Midbrain (tissue), 1 donor: ENCODE results near the gene FHL2.
"Not testable (repeated sequence)": the region's sequence is repeated elsewhere in the genome, so short reads cannot be mapped to it uniquely, and the experiment has no call there.

Experiments used
- DNase-seq: peaks from one replicate; lab custom pipeline; 2025; lab: John Stamatoyannopoulos, UW

The FHL2 gene, protein sequence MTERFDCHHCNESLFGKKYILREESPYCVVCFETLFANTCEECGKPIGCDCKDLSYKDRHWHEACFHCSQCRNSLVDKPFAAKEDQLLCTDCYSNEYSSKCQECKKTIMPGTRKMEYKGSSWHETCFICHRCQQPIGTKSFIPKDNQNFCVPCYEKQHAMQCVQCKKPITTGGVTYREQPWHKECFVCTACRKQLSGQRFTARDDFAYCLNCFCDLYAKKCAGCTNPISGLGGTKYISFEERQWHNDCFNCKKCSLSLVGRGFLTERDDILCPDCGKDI

GRCh38 chr2:105398336-105399206, at the start of gene FHL2:
Gene FHL2 (minus strand): TSS chr2:105399051. CDS start chr2:105386516, 12,535 bp downstream.
- DNase-seq = peak; percentile 12

GRCh38 chr2:105447476-105447875, 48.6 kb upstream of the FHL2 start:
- no peak for DNase-seq

- no peak for DNase-seq
These were observed 47.6 kb upstream of the FHL2 start for GRCh38 chr2:105446501-105446900.

DNA sequence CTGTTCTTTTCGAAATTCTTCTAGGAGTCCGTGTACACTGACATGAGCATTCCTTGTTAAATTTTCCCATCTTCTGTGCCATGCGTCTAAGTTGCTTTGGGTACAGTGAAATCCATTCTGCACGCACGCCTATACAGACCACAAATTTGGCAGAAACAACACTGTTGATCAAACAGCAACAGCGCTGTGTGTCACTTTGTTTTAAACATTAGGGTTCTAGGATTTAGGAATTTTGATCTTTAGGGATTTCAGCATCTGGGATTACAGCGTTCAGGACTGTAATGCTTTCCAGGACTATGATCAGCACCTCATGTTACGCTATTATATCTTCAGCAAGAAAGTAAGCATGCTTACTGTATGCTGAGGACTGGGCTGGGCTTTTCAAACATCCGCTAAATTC, 47.1 kb upstream of the FHL2 start:
- no peak for DNase-seq

DNA sequence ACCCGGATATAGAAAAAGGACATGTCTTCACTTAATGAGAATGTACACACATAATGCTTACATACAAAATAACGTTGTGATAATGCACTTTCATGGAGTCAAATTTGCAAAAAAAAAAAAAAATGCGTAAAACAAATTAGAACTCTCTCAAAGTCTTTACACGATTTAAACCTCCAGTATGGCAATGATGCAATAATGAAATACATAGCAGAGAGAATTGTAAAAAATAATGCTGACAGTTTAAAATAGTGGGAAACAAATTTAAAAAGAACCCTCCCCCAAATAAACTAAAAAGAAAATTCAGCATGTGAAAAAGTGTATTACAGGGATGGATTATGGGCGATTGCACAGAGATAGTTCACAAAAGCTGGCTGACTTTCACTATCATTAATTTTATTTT, 46.6 kb upstream of the FHL2 start:
- no peak for DNase-seq

GRCh38 chr2:105443617-105444598, 45.1 kb upstream of the FHL2 start:
- no peak for DNase-seq

DNA sequence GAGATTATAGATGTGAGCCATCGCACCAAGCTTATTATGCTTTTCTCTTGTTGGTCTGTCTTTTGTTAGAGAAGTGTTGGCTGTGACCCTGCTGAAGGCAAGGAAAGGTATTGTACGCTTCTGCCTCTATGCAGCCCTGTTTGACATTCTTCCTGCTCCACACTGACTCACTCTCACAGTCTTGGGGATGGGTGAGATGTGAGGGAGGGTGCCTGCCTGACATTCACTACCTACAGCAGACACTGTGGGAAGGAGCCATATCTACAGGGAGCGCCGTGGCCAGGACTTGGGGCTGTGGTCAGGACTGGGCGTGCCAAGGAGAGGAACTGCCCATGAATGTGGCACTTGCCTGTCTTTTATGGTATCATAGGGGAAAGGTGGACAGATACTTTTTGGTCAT, 43.9 kb upstream of the FHL2 start:
- no peak for DNase-seq

- DNase-seq = no peak
These were observed 43.2 kb upstream of the FHL2 start for GRCh38 chr2:105442056-105442455.

- no peak for DNase-seq
These were observed 40.3 kb upstream of the FHL2 start for GRCh38 chr2:105439141-105439540.

DNA sequence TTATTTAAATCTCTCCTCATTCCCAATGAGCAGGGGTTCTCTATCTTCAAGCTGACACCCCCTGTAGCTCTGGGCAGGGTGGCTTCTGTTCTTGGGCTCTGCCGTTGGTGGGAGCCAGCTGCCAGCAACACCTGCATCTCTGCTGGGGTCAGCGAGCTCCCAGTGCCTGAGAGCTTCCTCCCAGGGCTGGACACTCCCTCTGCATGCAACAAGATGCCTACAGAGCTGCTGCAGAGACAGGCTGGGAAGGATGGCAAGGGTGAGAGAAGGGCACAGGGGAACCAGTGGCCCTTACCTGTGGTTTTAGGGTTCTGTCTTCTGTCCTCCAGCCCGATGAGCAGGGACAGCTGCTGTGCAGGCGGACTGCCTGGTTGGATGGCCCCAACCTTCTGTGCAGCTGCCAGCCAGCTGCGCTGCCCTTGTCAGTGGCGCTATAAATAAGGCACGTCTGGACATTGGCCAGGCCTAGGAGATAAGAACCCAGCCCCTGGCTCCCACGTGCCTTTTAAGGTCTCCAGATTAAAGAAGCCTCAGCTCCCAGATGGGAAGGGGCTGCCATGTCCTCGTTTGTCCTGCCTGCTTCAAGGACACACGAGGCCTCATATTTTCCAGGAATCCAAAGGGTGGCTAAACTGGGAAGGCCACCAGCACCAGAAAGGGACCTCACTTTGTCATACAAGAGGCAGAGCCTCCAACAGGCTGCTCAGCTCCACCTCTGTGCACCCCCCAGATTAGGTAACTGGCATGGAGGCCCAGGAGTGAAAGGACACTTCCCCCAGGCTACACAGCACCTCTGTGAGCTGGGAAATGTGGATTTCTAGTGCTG, 39.5 kb upstream of the FHL2 start:
- no peak for DNase-seq

DNA sequence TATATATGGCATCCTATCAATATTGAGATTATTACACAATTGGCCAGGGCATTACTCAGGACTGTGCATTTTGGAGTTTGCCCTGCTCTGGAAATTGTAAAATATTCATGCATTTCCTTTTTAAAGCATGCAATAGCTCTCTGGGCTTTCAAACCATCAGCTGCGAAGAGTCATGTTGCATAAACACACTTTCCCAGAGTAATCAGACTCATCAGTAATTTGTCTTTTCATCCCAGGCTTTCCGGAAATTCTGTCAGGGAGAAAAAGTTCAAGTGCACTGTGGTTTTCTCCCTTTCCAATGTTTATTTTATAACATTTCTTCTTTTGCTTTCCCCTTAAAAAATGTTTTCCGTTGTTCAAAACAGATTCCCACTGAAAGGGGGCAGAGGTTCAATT, 38.9 kb upstream of the FHL2 start:
- no peak for DNase-seq

GRCh38 chr2:105432749-105433148, 33.9 kb upstream of the FHL2 start:
- no peak for DNase-seq

DNA sequence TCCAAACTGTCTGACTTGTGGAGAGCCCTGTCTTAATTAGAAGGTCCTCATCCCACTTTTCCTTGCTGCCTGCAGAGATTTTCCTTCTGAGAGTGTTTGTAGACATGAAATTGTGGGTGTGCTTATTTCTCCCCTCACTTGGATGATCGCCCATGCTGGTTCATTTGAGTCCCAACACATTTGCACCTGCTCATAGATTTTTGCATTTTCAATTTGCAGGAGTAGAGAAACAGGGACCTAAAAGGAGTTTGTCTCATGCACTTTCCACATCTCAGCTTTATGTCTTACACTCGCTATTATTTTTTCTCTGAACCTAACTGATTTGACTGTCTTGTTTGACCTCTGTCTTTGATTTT, 33.2 kb upstream of the FHL2 start:
- no peak for DNase-seq

DNA sequence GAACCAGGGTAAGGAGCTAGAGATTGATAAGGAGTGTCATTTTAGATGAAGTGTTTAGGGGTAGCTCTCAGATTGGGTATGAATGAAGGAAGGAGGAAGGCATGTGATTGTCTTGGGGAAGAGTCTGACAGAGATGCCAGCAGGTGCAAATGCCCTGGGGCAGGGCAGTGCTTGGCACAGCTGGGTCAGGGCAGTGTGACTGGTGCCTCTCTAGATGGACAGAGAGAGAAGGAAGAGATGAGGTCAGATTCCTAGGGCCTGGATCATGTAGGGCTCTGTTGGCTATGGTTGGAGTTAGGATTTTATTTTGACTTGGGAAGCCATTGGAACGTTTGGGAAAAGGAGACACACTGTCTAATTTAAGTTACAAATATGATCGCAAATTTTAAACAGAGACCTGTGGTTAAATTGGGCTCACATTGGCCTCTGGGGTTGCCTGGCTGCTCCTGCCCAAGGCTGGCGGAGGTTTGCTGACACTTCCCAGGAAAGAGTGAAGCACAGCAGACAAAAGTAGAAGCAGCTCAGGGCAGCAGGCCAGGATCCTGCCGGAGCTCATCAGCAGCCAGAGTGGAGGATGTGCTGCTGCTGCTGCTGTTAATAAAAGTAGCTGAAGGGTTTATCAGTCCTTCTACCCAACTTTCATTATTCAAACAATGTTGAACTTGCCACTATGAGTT, 32.7 kb upstream of the FHL2 start:
- no peak for DNase-seq

DNA sequence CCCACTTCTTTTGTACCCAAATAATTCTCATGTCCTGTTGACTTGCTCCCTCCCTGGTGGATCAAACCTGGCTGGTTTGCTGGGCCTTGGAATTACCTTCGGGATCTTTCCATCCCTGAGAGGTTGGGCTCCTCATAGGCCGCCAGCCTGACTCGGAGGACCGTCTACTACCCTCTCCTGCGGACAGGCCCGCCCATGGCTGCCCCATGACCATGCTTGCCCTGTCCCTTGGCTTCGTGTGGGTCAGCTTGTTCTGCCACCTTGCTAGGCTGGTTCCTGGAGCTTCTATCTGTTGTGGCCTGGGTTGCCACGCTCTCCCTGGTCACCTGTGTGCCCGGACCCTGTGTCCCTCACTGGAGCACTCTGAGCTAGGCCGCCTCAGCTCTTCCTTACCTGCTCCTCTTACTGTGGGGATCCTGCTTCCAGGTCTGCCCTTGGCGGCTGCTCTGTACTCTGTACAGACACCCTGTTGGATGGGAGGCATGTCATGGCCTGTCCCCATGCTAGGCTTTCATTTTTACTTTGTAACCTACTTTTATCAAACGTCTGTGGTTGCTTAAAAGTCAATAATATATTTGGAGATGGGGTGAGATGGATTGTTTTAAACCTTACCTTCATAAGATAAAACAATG, 29.7 kb upstream of the FHL2 start:
- no peak for DNase-seq

DNA sequence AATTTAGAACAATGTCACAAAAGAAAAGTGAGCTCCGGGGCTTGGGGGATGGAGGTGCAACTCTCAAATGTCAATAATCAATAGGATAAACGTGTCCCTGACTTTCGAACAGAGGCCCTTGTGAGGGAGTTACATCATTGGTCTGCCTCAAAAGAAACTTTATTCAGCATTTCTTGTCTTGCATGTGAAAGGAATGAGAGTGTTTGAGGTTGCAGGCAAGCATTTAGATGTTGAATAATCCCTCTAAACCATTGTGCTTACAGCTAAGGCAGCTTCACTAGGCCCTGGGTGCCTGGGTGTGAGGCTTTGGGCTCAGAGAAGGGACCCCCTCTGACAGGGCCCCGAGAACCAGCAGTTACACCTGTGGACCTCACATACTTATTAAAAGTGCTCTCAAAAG, 28.6 kb upstream of the FHL2 start:
- DNase-seq = no peak

DNA sequence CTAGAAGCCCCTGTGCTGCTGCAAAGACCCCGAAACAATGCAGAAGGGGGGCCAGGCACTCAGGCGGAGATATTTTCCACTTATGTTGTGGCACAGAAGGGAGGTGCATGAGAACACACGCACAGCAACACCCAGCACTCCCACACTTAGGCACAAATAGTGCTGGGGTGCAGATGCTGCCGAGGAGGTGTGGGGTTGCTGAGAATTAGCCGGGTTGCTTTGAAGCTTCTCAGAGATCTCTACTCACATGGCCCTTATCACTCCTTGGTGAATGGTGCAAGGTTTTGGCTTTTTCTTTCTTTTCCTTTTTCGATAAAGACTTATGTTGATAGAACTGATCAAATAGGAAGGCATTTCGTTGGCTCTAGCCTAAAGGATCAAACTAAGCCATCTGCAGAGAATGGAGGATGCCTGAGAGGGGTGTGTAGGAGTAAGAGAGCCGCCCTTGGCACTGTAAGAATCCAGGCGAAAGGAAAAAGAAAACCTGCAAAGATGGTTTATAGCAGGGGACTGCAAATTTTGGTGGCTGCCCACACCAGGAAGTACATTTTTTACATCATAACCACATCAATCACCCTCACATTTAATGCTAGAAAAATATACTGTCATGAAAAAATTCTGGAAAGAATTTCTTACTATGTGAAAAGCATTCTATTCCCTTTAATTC, 27.9 kb upstream of the FHL2 start:
- no peak for DNase-seq

GRCh38 chr2:105425936-105426625, 27.2 kb upstream of the FHL2 start:
- DNase-seq = no peak

- not testable (repeated sequence) for DNase-seq
These were observed 26.0 kb upstream of the FHL2 start for GRCh38 chr2:105424836-105425235.
